Upper lobe of left lung (tissue), 6 donors: ENCODE measurements around the gene ACO1. TPM values are rescaled to one million over a fixed set of nuclear protein-coding genes. Genes with fewer than 3 reads are reported as not detected.
"Not testable (repeated sequence)": the region's sequence is repeated elsewhere in the genome, so short reads cannot be mapped to it uniquely, and the experiment has no call there.

Source experiments
- ATAC-seq, 2 donors: fragments of 200-7000 bp; cut with Tn5 transposase; one replicate each; pipeline ENCODE4 v1.9.1; 2022; ENCODE audit warnings: mild to moderate bottlenecking in 2 of 2, moderate library complexity in 2 of 2; ENCODE audit not compliant: low FRiP score in 2 of 2
- DNase-seq, 2 donors: peaks; one replicate each; pipeline ENCODE4 v3.0.0-alpha.2; 2019 to 2020
- H3K27ac ChIP-seq, 4 donors: fragments of 200-600 bp; sonication (generic); one replicate each; pipeline ENCODE4 v1.5.1; 2016 to 2019
- H3K27me3 ChIP-seq, 4 donors: fragments of 200-600 bp; sonication (generic); one replicate each; pipeline ENCODE4 v1.5.1; 2017 to 2019
- H3K36me3 ChIP-seq, 4 donors: fragments of 200-600 bp; sonication (generic); one replicate each; pipeline ENCODE4 v1.5.1; 2016 to 2019
- H3K4me1 ChIP-seq, 4 donors: fragments of 200-600 bp; sonication (generic); one replicate each; pipeline ENCODE4 v1.5.1; 2018 to 2019
- H3K4me3 ChIP-seq, 4 donors: fragments of 200-600 bp; sonication (generic); one replicate each; pipeline ENCODE4 v1.5.1; 2017 to 2019; ENCODE audit warnings: mild to moderate bottlenecking in 2 of 4, moderate library complexity in 1 of 4
- H3K9me3 ChIP-seq, 4 donors: fragments of 200-600 bp; sonication (generic); one replicate each; pipeline ENCODE4 v1.5.1; 2018 to 2019
- CTCF ChIP-seq, 6 experiments: fragments of 450-650 bp in 4 of 6; fragments of 200-600 bp in 2 of 6; sonication (generic) in 2 of 6; IDR thresholded peaks; one replicate each; pipeline ENCODE4 v1.5.1; 2016 to 2019; ENCODE audit warnings: antibody characterized with exemption in 6 of 6
- EP300 ChIP-seq, 4 donors: sonication (generic); formaldehyde crosslinking; IDR thresholded peaks; one replicate each; pipeline ENCODE4 v1.5.1; 2017; ENCODE audit warnings: antibody characterized with exemption in 4 of 4, control low read depth in 2 of 4
- POLR2A ChIP-seq, 4 donors: fragments of 450-650 bp; IDR thresholded peaks; one replicate each; pipeline ENCODE4 v1.5.1; 2016 to 2017; ENCODE audit warnings: antibody characterized with exemption in 4 of 4, mild to moderate bottlenecking in 2 of 4
- POLR2AphosphoS5 ChIP-seq, 2 donors: sonication (generic); formaldehyde crosslinking; IDR thresholded peaks; one replicate each; pipeline ENCODE4 v1.5.1; 2017; ENCODE audit warnings: antibody characterized with exemption in 2 of 2
- WGBS, 2 donors: methylation state at CpG; one replicate each; pipeline ENCODE4 v1.1.5; 2017 to 2018; 5-methylcytosine and 5-hydroxymethylcytosine counted together
- total RNA-seq, 6 donors: library from RNA; depleted of rRNA in 4 of 6; stranded (reverse); fragments of >200 nt in 4 of 6; gene quantifications; one replicate each; pipeline versions ENCODE4 v1.1.0 to v1.2.1, GENCODE V29; 2016 to 2021
- donor health status: DM: no; HTN: no; CAD: no; lungs with moderate emphysema.
- donor health status: DM: no; HTN: yes; CAD: no; lungs with severe emphysema.

Gene ACO1
- total RNA-seq, 6 donors from 2014 or later: 12.4 to 33.0 (median 29.1) TPM

GRCh38 chr9:32350682-32351081 is 33.8 kb upstream of the ACO1 start:
- no peak for TF ChIP-seq POLR2A (IDR thresholded peaks at IDR 0.05)
- no peak for TF ChIP-seq EP300 (IDR thresholded peaks at IDR 0.05)
- no peak for TF ChIP-seq POLR2AphosphoS5 (IDR thresholded peaks at IDR 0.05)
- TF ChIP-seq CTCF (IDR thresholded peaks at IDR 0.05): no peak
- DNase-seq (no peak), ATAC-seq (no peak)
- Histone ChIP-seq H3K27me3 (no peaks in the 10 kb centered on the region), H3K4me1 (no peaks in the 10 kb centered on the region), H3K9me3 (no peaks in the 10 kb centered on the region), H3K36me3 (no peaks in the 10 kb centered on the region), H3K4me3 (no peak overlapping the region), H3K27ac (no peak overlapping the region)

- DNase-seq (no peak), ATAC-seq (no peak)
- H3K36me3 ChIP-seq: no peaks in the 10 kb centered on the region
- H3K4me1 ChIP-seq: no peaks in the 10 kb centered on the region
- H3K4me3 ChIP-seq: no peak overlapping the region
- H3K9me3 ChIP-seq: no peaks in the 10 kb centered on the region
- no peaks in the 10 kb centered on the region for H3K27me3 ChIP-seq
- TF ChIP-seq CTCF (IDR thresholded peaks at IDR 0.05): no peak
- no peak for TF ChIP-seq POLR2A (IDR thresholded peaks at IDR 0.05)
- no peak for TF ChIP-seq POLR2AphosphoS5 (IDR thresholded peaks at IDR 0.05)
- no peak for TF ChIP-seq EP300 (IDR thresholded peaks at IDR 0.05)
- H3K27ac ChIP-seq: no peak overlapping the region
- 51 to 59% methylated on average over 3 of the region's 3 CpGs for WGBS, 2 donors
These were observed 32.6 kb upstream of the ACO1 start for GRCh38 chr9:32351845-32352244.

- H3K36me3 ChIP-seq, H3K4me1 ChIP-seq, DNase-seq, H3K27me3 ChIP-seq, H3K27ac ChIP-seq, H3K4me3 ChIP-seq, H3K9me3 ChIP-seq, ATAC-seq: not testable (repeated sequence)
- WGBS, 2 donors: 77 to 82% methylated on average over 3 of the region's 3 CpGs
These were observed 31.0 kb upstream of the ACO1 start for GRCh38 chr9:32353476-32353875.

- Histone ChIP-seq H3K36me3 (no peaks in the 10 kb centered on the region), H3K27me3 (no peaks in the 10 kb centered on the region), H3K9me3 (no peaks in the 10 kb centered on the region), H3K27ac (no peak overlapping the region), H3K4me3 (no peak overlapping the region), H3K4me1 (no peaks in the 10 kb centered on the region)
- ATAC-seq (no peak), DNase-seq (no peak)
- WGBS, 2 donors: 68 to 77% methylated on average over 4 of the region's 4 CpGs
- no peak for TF ChIP-seq POLR2A (IDR thresholded peaks at IDR 0.05)
- no peak for TF ChIP-seq EP300 (IDR thresholded peaks at IDR 0.05)
- no peak for TF ChIP-seq POLR2AphosphoS5 (IDR thresholded peaks at IDR 0.05)
- TF ChIP-seq CTCF (IDR thresholded peaks at IDR 0.05): no peak
These were observed 25.0 kb upstream of the ACO1 start for GRCh38 chr9:32359452-32359851.

- Histone ChIP-seq H3K36me3 (no peaks in the 10 kb centered on the region), H3K27ac (no peak overlapping the region), H3K9me3 (no peaks in the 10 kb centered on the region), H3K4me1 (no peaks in the 10 kb centered on the region), H3K4me3 (no peak overlapping the region), H3K27me3 (no peaks in the 10 kb centered on the region)
- ATAC-seq: no peak
- WGBS, 2 donors: 77 to 78% methylated on average over 5 of the region's 5 CpGs
- TF ChIP-seq CTCF (IDR thresholded peaks at IDR 0.05): no peak
- TF ChIP-seq POLR2AphosphoS5 (IDR thresholded peaks at IDR 0.05): no peak
- TF ChIP-seq EP300 (IDR thresholded peaks at IDR 0.05): no peak
- no peak for TF ChIP-seq POLR2A (IDR thresholded peaks at IDR 0.05)
- DNase-seq: no peak
These were observed 23.3 kb upstream of the ACO1 start for GRCh38 chr9:32360983-32361673.
